C4-2B (cell line): ENCODE measurements around the gene MRNIP.

Experiments
- H3K27ac ChIP-seq: fragments of 450-650 bp; 2 replicates; pipeline ENCODE4 v1.5.1; 2017
- ZFX ChIP-seq: fragments of 450-650 bp; IDR thresholded peaks from 2 replicates; pipeline ENCODE4 v1.6.1; 2017
- TF ChIP-seq, protein P1 (sequence below): fragments of 450-650 bp; conservative IDR thresholded peaks from 2 replicates; pipeline ENCODE4 v1.5.1; 2017; ENCODE audit warnings: mild to moderate bottlenecking

MRNIP gene

GRCh38 chr5:179806250-179807048, 52.2 kb downstream of the MRNIP start, which contains the start of gene MGAT4B:
Gene MGAT4B, minus strand, starts transcription at chr5:179806866. Its CDS starts 283 bp downstream, at chr5:179806583.
- H3K27ac ChIP-seq = peak within 1 kb of the TSS; percentile 92

DNA sequence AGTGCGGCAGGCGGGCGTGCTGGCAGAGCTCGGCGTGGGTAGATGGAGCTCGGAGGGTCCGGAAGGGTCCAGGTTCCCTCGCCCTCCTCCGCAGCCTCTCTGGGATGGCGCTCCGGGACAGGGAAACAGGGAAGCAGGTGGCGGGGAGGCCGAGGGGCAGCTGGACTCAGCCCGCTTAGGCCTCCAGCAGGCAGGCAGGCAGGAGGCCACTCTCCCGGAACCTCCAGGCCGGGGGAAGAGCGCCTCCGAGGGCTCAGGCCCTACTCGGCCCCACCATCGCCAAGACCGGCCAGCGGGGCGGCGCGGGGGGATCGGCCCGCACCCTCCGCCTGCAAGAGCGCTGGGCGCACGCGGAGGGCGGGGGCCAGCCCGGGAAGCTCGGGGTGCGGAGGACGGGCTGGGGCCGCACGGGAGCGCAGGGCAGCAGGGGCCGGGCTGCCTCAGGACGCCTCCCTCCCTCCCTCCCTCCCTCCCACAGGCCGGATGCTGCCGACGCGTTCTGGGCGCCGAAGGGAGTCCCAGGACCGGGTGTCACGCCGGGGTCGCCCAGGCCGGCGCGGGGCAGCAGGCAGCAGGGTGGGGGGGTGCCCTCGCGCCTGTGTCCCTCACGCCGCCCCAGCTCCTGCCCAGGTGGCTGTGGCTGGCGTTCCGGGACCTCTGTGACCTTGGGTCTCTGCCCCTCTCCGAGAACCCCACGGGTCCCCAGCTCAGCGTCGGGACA, 52.9 kb downstream of the MRNIP start:
- TF ChIP-seq ZFX = peak; percentile 92
- TF ChIP-seq, protein P1, sequence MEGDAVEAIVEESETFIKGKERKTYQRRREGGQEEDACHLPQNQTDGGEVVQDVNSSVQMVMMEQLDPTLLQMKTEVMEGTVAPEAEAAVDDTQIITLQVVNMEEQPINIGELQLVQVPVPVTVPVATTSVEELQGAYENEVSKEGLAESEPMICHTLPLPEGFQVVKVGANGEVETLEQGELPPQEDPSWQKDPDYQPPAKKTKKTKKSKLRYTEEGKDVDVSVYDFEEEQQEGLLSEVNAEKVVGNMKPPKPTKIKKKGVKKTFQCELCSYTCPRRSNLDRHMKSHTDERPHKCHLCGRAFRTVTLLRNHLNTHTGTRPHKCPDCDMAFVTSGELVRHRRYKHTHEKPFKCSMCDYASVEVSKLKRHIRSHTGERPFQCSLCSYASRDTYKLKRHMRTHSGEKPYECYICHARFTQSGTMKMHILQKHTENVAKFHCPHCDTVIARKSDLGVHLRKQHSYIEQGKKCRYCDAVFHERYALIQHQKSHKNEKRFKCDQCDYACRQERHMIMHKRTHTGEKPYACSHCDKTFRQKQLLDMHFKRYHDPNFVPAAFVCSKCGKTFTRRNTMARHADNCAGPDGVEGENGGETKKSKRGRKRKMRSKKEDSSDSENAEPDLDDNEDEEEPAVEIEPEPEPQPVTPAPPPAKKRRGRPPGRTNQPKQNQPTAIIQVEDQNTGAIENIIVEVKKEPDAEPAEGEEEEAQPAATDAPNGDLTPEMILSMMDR = no peak

More at GRCh38 chr5:179806250-179807048, 52.2 kb downstream of the MRNIP start, which contains the start of gene MGAT4B:
- TF ChIP-seq, protein P1 = no peak
- TF ChIP-seq ZFX = peak; percentile 29; the same call in 1 of the 2 replicates

GRCh38 chr5:179805070-179805528, 53.5 kb downstream of the MRNIP start:
- H3K27ac ChIP-seq = peak overlapping the region; percentile 92

More for the DNA sequence above, 52.9 kb downstream of the MRNIP start:
- peak overlapping the region; percentile 92 for H3K27ac ChIP-seq

DNA sequence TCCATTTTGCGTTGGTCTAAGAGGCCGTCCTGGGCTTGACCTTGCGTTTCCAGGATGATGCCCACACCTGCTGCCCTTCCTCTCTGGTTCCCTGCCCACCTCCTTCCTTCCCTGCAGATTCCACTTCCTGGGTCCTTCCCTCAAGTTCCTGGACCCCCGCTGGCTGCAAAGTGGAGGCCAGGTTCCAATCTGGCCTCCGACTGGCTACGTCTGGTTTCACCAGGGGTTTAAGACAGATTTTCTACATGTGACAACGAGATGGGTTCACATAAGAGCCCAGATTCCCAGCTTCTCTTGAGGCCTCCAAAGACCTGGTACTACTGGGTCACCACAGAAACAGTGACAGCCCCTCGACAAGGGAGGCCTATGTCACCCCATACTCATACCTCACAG, 54.1 kb downstream of the MRNIP start:
- peak overlapping the region; percentile 92 for H3K27ac ChIP-seq
- no peak for TF ChIP-seq ZFX
- TF ChIP-seq, protein P1 = no peak

More at GRCh38 chr5:179805070-179805528, 53.5 kb downstream of the MRNIP start:
- TF ChIP-seq ZFX = no peak
- TF ChIP-seq, protein P1 = no peak

DNA sequence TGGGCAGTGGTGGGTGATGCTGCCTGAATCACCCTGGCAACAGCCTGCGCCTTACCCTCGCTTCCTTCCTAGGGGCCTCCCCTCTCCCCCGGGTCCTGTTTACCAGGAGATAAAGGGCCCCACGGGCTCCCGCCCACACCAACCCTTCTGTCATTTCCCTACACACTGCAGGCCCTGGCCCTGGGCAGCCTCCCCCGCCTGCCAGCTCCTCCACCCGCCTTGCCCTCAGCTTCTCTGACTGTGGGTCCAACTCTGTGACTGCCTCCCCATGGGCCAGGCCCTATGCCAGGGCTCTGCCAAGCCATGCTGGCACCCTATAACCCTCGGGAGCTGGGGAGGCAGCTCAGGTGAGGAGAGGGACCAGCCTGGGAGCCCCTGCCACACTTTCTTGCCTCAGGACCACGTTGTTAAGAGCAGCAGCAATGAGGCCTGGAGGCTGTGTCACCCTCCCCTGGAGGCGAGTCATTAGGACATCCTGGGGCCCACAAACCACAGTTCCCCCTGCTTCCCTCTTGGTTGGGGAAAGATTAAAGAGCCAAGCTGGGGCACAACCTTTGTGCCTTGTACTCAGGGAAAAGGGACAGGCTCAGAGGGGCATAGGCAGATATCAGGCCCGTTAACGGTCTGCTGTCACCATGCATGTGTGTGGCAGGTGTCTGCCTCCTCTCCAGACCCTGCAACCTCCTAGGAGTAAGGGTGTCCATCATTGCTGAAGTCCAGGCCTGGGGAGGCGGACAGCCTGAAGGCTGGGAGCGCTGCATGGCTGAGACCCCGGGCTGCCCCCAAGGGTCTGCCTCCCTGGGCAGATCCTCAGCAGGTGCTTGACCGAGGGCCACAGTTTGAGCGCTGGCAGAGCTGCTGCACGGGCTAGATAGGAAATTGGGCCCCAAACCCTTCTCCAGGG, 54.7 kb downstream of the MRNIP start:
- TF ChIP-seq ZFX = no peak
- TF ChIP-seq, protein P1 = no peak
- no peak overlapping the region; the same call in 1 of the 2 replicates for H3K27ac ChIP-seq

- no peak overlapping the region for H3K27ac ChIP-seq
- TF ChIP-seq, protein P1 = no peak
- TF ChIP-seq ZFX = no peak
These were observed 55.6 kb downstream of the MRNIP start for GRCh38 chr5:179802950-179803562.
